NK-92 (cell line): ENCODE data around the gene TAC4.
"Not testable (repeated sequence)": the region's sequence is repeated elsewhere in the genome, so short reads cannot be mapped to it uniquely, and the experiment has no call there.

Experiments used
- DNase-seq: peaks from one replicate; lab custom pipeline; 2025; ENCODE audit not compliant: unreplicated experiment; lab: John Stamatoyannopoulos, UW

Gene TAC4

DNA sequence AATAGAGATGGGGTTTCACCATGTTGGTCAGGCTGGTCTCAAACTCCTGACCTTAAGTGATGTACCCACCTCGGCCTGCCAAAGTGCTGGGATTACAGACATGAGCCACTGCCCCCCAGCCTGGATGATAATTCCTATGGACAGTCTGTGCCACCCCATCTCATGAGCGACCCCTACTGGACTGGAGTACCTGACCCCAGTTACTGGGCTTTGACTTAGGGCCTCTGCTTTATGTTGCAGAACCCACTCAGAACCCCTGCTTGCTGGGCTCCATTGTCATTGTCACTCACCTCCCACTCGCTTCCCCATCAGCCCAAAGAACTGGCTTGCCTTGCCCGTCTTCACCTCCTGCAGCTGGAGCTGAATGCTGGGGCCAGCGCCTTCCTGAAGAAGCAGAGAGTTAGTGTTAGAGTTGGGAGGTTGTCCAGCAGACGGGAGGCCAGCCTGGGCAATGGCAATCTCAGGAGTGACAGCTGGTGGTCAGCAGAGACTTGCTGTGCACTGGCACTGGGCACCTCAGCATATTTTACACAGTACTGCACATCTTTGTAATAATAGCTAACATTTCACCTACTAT lies 4.0 kb downstream of the TAC4 start:
- DNase-seq, result no peak

DNA sequence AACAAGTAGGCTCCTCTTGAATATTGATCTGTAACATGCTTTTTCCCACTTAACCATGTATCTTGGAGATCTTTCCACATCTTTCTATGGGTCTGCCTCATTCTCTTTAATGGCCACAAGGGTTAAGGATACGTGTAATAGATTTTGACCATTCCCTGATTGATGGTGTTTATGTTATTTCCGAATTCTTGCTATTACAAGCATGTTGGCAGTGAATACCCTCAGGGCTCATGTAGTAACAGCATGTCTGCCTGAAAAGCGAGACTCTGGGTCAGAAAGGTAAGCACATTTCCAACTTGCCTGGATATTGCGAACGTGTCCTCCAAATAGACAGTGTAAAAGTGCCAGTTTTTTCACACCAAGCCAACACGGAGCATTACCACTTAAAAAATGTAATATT lies 5.0 kb downstream of the TAC4 start:
- no peak for DNase-seq

DNA sequence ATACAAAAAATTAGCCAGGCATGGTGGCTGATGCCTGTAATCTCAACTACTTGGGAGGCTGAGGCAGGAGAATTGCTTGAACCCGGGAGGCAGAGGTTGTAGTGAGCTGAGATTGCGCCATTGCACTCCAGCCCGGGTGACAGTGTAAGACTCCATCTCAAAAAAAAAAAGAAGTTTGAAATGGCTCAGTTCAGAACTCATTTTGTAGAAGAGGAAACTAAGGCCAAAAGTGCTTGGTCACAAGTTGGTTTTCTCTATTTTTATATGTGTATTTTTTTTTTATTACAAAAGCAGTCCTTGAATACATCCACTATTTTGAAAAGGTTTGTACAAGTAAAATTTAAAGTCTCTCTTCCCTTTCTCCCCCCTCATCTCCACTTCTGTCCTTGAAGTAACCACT lies 5.5 kb downstream of the TAC4 start:
- no peak for DNase-seq

GRCh38 chr17:49841548-49841947 lies 6.3 kb downstream of the TAC4 start:
- DNase-seq, result no peak

- no peak for DNase-seq
Observed at GRCh38 chr17:49839455-49839854, 8.4 kb downstream of the TAC4 start.

DNA sequence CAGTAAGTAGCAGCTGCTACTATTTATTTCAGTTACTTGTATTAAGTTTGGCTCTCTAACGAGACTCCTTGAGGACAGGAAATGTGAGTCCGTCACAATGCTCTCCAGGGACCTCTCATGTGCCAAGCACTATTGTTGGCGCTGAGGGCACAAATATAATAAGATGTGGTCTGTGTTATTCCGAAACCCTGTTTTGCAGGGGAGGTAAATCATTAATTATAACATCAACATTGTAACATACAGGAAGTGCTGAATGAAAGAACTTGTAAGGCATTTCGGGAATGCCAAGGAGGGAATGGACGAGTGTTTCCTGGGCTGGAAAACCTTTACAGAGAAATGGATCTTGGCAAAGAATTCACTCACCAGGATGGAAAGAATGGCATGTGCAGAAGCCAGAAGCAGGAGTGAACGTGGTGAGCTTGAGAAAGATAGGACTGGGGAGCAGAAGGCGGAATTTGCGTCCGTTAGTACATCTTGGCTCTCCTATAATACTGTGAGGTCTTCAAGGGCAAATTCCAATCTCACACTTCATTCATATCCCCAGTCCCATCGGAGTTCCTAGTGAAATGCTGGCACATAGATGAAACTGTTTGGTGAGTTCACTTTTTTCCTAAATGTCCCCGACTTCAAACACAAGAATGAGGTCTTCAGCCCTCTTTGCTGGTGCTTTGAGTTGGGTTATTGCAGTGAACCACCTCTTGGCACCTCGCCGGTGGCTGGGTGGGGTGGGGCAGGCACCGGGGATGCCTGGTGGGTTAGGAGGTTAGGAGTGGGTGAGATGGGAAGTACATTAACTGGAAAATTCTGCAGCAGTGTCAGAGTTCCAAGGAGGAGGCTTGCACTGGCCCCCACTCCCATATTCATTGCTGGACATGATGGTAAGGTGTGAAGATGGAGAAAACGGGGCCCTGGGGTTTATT lies 11.5 kb downstream of the TAC4 start:
- DNase-seq, result no peak

GRCh38 chr17:49835472-49835871 lies 12.4 kb downstream of the TAC4 start:
- DNase-seq, result no peak

DNA sequence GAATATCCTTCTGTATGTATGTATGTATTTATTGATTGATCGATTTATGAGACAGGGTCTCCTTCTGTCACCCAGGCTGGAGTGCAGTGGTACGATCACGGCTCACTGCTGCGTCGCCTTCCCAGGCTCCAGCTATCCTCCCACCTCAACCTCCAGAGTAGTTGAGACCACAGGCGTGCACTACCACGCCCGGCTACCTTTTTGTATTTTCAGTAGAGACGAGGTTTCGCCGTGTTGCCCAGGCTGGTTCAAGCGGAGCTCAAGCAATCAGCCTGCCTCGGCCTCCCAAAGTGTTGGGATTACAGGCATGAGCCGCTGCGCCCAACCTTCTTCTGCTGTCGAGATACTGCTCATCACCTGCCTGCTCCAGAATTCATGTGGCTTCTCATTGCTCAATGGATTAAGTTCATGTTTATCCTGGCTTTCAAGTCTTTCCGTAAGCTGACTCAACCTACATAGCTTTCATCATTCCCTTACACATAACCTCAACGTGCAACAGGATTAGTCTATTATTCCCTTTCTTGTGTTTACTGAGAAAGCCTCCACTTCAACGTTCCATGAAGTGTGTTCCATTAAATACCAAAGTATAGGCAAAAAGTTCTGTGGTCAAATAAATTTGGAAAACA lies 13.6 kb downstream of the TAC4 start:
- DNase-seq, result no peak

DNA sequence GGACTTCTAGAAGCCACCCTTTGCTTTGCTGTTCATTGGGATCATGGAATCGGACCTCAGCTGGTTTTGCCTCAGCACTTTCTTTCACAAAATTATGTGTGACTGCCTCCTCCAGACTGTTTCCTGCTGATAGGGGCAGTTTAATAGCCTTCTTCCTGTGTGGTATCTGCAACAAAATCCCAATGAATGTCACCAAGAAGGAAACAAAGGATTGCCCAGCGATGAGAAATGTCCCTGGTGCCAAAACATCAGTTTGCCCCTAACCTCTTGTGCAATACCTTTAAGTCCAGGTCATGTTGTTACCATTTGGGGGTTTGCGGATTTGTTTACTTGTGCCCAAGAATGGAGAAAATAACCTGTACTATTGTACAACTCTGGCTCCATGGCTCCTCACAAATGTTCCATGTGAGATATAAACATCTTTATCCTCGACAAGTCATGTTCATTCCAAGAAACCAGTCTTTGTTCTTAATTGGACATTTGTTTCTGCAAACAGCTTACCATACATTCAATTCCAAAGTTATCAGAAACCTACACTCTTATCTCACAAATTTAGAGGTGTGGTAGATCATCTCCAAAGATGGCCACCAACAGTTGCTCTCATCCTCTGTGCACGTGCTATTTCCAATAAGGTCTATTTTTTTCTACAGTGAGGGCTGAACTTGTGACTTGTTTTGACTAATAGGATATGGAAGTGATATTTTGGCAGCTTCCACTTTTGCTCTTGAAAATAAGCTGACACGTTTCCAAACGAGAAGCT lies 14.8 kb downstream of the TAC4 start:
- DNase-seq, result no peak

GRCh38 chr17:49830605-49831004 lies 17.3 kb downstream of the TAC4 start:
- no peak for DNase-seq

- no peak for DNase-seq
Observed at GRCh38 chr17:49829026-49829425, 18.8 kb downstream of the TAC4 start.

DNA sequence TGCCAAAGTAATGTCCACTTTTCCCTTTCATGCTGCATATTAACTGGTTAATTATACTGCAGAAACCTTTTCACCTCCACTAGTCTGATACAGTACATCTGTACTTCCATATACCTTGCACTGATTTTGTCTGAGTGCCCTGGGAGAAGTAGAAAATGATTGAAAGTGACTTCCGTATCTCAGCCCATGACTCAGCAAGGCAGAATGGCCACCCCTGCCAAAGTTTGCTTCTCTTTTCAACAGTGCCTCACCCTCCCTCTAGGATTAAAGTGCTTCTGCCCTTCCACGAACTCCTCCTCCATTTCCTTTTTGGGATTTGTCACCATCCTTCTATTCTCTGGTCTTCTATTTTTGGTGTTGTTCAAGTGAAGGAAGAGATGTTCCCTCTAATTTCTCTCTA lies 19.5 kb downstream of the TAC4 start:
- DNase-seq, result not testable (repeated sequence)

DNA sequence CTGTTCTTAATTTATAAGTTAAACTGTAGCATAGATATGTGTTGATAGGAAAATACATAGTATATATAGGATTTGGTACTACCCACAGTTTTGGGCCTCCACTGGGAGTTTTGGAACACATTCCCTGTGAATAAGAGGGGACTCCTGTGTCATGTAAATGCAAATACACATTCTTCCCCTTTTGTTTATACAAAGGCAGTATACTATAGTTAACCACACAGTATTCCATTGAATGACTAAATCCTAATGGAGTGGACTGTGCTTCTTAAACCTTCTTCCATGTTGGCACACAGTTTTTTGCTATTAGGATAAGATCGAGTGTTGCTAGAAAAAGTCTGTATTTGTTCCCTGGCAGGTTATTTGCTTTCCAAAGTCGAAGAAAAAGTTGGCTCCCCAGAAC lies 22.2 kb downstream of the TAC4 start:
- DNase-seq, result no peak

GRCh38 chr17:49823614-49824013 lies 24.3 kb downstream of the TAC4 start:
- DNase-seq, result no peak

- no peak for DNase-seq
Observed at GRCh38 chr17:49822829-49823228, 25.0 kb downstream of the TAC4 start.

- DNase-seq, result no peak
Observed at GRCh38 chr17:49821916-49822315, 26.0 kb downstream of the TAC4 start.

DNA sequence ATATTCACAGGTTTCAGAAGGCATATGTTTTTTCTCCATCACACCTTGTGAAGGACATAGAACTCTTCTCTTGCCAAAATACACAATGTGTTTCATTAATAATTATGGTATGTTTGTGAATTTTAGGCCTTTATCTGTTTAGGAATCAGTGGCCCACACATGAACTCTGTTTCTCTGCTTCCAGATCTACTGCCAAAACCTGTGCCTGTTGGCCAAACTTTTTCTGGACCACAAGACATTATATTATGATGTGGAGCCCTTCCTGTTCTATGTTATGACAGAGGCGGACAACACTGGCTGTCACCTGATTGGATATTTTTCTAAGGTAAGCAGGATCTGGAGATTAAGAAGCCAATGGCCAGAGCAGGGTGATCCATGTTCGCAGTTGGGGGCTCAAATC lies 26.4 kb downstream of the TAC4 start:
- DNase-seq, result no peak

DNA sequence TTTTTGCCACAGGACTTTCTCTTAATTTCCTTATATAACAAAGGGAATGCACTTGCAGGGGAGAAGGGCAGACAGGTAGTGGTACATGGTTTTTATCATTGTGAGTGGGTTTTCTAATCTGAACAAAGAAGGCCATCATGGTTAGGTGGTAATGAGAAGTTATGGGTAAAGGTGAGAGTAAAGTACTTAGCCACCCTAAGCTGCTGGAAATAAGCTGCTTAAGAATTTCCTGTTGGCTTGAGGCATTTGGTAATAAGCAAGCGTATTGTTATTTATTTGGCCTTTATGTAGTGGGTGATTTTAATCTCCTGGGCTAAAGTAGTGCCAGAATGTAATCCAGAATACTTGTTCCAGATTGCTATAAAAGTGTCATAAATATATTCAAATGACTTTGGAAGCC lies 27.1 kb downstream of the TAC4 start:
- no peak for DNase-seq

DNA sequence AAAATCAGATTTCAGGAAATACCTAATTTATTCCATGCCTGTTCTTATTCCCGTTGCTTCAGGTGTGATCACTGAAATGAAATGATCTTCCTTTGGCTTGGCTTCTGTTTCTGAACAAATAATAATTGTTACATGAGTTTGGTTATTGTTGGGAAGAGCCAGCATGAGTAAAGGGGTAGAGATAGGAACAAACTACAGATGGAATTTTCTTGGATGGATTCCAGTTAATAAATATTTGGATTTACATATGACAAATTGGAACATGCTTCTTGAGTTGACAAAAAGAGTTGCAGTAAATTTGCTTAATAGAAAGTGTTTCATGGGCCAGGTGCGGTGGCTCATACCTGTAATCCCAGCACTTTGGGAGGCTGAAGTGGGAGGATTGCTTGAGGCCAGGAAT lies 28.2 kb downstream of the TAC4 start:
- no peak for DNase-seq

GRCh38 chr17:49819138-49819537 lies 28.7 kb downstream of the TAC4 start:
- DNase-seq, result no peak

DNA sequence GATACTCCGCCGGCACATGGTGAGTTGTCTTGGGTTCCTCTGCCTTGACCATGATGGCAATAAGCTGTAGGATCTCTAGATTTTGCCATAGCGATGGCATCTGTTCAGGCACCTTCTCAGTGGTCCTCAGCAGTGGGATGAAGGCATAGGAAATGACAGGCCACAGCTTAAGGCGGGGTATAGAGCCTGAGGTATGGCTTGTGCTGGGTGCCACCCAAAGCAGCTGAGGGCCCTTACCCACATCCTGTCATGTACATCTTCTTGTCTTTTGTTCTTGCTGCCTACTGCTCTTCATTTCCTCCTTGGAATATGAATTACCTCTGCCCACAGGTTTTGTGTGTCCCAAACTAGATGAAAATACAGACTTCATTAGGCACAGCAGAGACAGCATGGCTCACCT lies 29.9 kb downstream of the TAC4 start:
- DNase-seq, result no peak
